GM18909 (cell line): ENCODE data around the gene BRI3.

Source experiments
- ATAC-seq: cut with Tn5 transposase; IDR thresholded peaks from one replicate; pipeline ENCODE4 v1.9.1; 2021; ENCODE audit warnings: mild to moderate bottlenecking; ENCODE audit not compliant: unreplicated experiment, poor library complexity

The BRI3 gene

GRCh38 chr7:98280791-98281756 is at the start of gene BRI3:
Gene BRI3, plus strand, starts transcription at chr7:98281686. Its CDS starts 110 bp downstream, at chr7:98281796.
- peak; percentile 87 for ATAC-seq

- ATAC-seq, result no peak
These were observed 49.3 kb upstream of the BRI3 start for GRCh38 chr7:98232263-98232585.

- ATAC-seq, result no peak
These were observed 48.7 kb upstream of the BRI3 start for GRCh38 chr7:98232799-98233198.

- no peak for ATAC-seq
These were observed 48.0 kb upstream of the BRI3 start for GRCh38 chr7:98233219-98234070.

- ATAC-seq, result no peak
These were observed 46.9 kb upstream of the BRI3 start for GRCh38 chr7:98234429-98235147.

GRCh38 chr7:98235901-98236300 is 45.6 kb upstream of the BRI3 start:
- ATAC-seq, result no peak

- ATAC-seq, result no peak
These were observed 44.9 kb upstream of the BRI3 start for GRCh38 chr7:98236355-98237185.

- ATAC-seq, result no peak
These were observed 43.4 kb upstream of the BRI3 start for GRCh38 chr7:98238076-98238475.

- no peak for ATAC-seq
These were observed 42.5 kb upstream of the BRI3 start for GRCh38 chr7:98238976-98239375.

- ATAC-seq, result no peak
These were observed 40.4 kb upstream of the BRI3 start for GRCh38 chr7:98240961-98241673.

- no peak for ATAC-seq
These were observed 39.7 kb upstream of the BRI3 start for GRCh38 chr7:98241674-98242241.

GRCh38 chr7:98242342-98242741 is 39.1 kb upstream of the BRI3 start:
- no peak for ATAC-seq

GRCh38 chr7:98242934-98243333 is 38.6 kb upstream of the BRI3 start:
- no peak for ATAC-seq

- ATAC-seq, result no peak
These were observed 36.6 kb upstream of the BRI3 start for GRCh38 chr7:98244871-98245270.

GRCh38 chr7:98248156-98248555 is 33.3 kb upstream of the BRI3 start:
- ATAC-seq, result no peak

GRCh38 chr7:98249106-98249505 is 32.4 kb upstream of the BRI3 start:
- no peak for ATAC-seq

- ATAC-seq, result no peak
These were observed 30.7 kb upstream of the BRI3 start for GRCh38 chr7:98250789-98251188.

- peak; percentile 33 for ATAC-seq
These were observed 30.3 kb upstream of the BRI3 start for GRCh38 chr7:98251231-98251600.
